GM21528 (cell line): ENCODE measurements around the gene UBE2L3.
"Not testable (repeated sequence)": the region's sequence is repeated elsewhere in the genome, so short reads cannot be mapped to it uniquely, and the experiment has no call there.

ENCODE experiments used
- ATAC-seq: cut with Tn5 transposase; IDR thresholded peaks from one replicate; pipeline ENCODE4 v1.9.1; 2021; ENCODE audit warnings: mild to moderate bottlenecking, moderate library complexity; ENCODE audit not compliant: unreplicated experiment, low FRiP score

The UBE2L3 gene

GRCh38 chr22:21570398-21570797 is 2.9 kb downstream of the UBE2L3 start:
- no peak for ATAC-seq

DNA sequence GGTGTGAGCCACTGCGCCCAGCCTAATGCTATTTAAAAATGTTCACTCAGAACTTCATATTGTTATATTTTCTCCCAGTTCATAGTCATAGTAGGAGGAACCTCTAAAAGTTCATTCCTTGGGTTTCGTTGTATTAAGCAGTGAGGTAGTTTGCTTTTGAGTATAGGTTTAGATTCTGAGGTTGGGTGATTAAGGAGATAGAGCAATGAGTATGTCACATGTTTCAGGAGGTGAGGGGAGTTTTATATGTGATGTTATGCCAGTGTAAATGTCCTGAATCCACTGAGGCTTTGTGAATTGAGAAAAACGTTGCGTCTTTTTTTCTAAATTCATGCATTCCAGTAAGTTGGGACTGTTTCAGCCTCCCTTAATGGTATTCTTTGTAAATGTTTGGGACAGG is 4.2 kb downstream of the UBE2L3 start:
- no peak for ATAC-seq

DNA sequence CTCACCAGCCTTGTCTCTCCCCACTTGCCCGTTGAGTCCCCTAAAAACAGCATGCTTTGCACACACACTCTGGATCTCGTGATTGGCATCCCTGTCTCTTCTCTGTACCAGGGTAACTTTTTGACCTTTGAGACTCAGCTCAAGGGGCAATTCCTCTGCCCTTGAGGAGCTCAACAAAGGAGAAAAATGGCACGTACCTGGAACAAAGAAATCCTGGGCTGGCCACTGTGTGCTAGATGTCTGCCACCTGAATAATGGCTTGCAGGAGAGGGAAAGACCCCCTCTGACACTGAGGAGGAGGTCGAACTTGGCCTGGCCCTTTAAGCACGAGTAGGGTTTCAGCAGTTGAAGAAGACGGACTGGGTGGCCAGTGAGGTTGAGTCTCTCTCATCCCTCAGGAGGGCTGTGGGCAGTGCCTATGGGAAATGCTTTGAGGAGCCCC is 5.8 kb downstream of the UBE2L3 start:
- no peak for ATAC-seq

- ATAC-seq, result no peak
These were observed 6.4 kb downstream of the UBE2L3 start for GRCh38 chr22:21573750-21574494.

DNA sequence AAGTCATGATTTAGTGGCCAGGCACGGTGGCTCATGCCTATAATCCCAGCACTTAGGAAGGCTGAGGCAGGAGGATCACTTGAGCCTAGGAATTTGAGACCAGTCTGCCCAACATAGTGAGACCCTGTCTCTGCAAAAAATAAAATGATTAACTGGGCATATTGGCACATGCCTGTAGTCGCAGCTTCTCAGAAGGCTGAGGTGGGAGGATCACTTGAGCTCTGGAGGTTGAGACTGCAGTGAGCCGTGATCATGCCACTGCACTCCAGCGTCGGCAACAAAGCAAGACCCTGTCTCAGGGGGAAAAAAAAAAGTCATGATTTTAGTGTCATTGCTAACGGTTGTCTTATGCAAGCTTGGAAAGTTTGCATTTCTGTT is 11.9 kb downstream of the UBE2L3 start:
- ATAC-seq, result no peak

GRCh38 chr22:21580623-21581007 is 13.1 kb downstream of the UBE2L3 start:
- ATAC-seq, result not testable (repeated sequence)

DNA sequence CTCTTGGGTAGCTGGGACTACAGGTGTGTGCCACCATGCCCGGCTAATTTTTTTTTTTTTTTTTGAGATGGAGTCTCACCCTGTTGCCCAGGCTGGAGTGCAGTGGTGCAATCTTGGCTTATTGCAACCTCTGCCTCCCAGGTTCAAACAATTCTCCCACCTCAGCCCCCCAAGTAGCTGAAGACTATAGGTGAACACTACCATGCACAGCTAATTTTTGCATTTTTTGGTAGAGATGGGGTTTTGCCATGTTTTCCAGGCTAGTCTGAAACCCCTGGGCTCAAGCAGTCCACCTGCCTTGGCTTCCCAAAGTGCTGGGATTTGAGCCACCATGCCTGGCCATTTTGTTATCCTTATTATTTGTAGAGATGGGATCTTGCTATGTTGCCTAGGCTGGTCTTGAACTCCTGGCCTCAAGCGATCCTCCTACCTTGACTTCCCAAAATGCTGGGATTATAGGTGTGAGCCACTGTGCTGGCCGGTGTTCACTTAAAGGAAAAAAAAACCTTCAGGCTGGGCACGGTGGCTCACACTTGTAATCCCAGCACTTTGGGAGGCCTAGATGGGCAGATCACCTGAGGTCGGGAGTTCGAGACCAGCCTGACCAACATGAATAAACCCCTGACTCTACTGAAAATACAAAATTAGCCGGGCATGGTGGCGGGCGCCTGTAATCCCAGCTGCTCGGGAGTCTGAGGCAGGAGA is 13.6 kb downstream of the UBE2L3 start:
- not testable (repeated sequence) for ATAC-seq

- no peak for ATAC-seq
These were observed 15.6 kb downstream of the UBE2L3 start for GRCh38 chr22:21582801-21583740.

- ATAC-seq, result no peak
These were observed 17.9 kb downstream of the UBE2L3 start for GRCh38 chr22:21585389-21585788.

DNA sequence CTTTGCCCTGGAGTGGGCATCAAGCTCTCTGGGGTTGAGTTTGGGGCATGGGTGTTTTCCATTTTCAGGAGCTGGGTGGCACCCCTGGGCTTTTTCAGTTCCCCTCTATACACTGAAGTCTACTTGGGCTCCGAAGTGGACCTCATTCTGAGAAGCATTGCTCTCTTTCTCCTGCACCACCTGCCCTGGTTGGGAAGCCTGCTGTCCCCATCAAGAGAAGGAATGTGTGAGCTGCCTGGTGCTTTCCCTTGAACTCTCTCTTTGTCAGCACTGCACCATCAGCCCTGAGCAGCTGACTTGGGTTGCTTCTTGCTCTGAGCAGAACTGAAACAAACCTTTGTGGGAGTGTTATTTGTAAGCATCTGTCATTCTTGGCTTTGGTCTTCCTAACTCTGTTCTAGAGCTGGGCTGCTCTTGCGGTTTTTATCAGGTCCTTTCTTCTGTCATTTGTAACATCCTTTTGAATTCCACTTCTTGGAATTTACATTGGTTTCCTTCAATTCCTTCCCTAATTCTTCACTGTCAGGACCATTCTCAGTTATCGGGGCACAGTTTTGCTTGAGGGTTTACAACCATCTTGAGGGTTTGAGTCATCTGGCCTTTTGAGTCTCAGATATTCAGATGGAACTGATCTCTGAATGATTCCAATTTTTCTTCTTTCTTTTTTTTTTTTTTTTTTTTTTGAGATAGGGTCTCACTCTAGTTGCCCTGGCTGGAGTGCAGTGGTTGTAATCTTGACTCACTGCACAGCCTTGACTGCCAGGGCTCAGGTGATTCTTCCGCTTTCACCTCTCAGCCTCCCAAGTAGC is 20.5 kb downstream of the UBE2L3 start:
- ATAC-seq, result no peak

DNA sequence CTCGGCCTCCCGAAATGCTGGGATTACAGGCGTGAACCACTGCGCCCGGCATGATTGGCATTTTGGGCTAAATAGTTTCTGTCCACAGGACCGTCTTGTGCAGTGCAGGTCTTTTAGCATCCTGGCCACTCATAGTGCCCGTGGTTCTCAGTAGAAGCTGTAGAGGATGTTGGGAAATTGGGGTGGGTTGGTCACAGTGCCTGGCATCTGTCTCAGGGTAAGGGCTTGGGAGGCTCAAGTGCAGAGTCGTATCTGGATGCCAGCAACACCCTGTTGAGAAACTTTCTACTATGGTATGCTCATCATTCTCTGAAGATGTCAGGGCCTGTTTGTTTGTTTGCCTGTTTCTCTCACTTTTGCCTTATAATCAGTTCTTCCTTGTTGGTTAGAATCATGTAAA is 21.9 kb downstream of the UBE2L3 start:
- no peak for ATAC-seq

DNA sequence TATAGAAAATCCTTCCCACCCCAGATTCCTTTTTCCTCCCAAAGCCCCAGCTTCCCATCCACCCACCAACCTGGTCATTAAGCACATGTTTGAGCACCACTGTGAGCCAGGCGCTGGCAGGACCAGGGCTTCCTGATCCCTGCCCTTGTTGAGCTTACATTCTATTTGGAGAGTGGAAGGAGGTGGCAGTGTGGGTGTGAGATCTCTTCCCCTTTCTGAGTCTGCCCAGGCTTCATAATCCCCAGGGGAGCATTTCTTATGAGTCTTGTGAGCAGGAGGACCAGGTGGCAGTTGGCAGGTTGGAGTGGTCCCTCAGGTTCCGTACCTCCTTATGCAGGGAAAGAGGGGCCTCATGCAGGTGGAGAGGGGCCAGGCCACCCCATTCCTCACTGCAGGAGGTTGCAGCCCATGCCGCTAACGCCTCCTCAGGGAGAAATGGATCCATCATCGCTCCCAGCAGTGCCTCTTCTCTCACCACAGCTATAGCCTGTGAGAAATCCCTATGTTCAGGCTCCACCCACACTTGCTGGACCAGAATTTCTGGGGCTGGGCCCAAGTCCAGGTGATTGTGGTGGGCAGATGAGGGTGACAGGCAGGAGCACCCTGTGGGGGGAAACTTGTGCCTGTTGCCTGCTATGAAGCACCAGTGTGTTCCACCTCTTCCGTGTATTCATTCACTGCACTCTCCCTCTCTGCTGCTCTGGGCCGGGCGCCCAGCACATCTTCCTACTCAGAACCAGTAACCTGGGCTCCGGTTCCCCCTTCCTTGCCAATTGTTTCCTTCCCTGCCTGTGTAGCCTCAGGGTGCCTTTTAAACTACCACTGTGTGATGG is 23.5 kb downstream of the UBE2L3 start:
- ATAC-seq, result no peak

DNA sequence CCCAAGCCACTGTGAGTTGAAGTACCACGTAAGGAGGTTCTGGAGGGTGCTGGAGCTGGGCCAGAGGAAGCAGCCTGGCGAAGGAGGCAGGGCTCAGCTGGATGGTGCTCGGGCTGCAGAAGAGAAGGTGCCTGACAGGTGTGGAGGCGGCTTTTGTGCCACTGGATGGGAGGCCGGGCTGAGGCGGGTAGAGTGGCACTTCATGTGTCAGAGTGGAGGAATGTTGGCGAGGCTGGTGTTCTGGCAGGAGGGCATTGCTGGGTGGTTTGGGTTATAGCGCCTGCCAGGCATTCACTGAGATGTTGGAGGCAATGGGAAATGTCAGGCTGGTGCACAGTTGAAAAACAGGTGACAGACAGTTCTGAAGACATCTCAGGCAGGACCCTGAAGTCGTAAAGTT is 24.2 kb downstream of the UBE2L3 start:
- no peak for ATAC-seq

DNA sequence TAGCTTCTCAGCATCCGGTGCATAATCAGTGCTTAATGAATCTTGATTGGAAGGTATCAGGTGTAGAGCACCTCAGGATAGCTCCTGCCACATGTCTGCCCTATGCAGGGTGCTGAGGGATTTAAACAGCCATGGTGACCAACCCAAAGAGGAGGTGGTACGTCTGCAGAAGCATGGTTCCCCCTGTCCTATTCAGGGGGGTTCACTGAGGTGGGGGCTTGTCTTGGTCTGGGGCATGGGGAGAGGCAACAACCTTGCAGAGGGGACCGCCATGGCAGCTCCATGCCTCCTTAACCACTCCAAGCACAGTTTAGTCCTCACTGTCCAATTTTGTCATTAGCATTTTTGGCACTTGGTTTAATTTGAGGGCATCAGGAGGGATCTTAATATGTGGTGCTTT is 24.9 kb downstream of the UBE2L3 start:
- no peak for ATAC-seq

- no peak for ATAC-seq
These were observed 26.1 kb downstream of the UBE2L3 start for GRCh38 chr22:21593406-21594232.

GRCh38 chr22:21594865-21595452 is 27.4 kb downstream of the UBE2L3 start:
- ATAC-seq, result no peak

DNA sequence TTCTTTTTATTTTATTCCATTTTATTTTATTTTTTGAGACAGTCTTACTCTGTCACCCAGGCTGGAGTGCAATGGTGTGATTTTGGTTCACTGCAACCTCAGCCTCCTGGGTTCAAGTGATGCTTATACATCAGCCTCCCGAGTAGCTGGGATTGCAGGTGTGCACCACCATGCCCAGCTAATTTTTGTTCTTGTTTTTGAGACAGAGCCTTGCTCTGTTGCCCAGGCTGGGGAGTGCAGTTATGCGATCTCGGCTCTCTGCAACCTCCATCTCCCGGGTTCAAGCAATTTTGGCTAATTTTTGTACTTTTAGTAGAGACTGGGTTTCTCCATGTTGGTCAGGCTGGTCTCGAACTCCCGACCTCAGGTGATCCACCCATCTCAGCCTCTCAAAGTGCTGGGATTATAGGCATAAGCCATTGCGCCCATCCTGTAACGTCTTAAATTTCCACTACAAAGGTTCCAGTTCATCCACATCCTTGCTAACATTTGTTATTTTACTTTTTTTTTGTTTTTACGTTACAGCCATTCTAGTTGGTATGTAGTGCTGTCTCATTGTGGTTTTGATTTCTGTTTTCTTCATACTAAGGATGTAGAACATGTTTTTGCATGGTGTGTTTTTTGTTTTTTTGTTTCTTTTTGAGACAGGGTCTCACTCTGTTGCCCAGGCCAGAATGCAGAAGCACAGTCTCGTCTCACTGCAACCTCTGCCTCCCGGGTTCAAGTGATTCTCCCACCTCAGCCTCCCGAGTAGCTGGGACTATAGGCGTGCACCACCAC is 29.0 kb downstream of the UBE2L3 start:
- not testable (repeated sequence) for ATAC-seq
